Astrocyte (in vitro differentiated cells and primary cell): ENCODE measurements around the gene NPFF. TPM values are rescaled to one million over a fixed set of nuclear protein-coding genes. Genes with fewer than 3 reads are reported as not detected.

Experiments
- DNase-seq: peaks from one replicate; pipeline ENCODE4 v3.0.0-alpha.2; 2010; ENCODE audit warnings: low read depth
- FAIRE-seq: peaks from 2 replicates; lab custom pipeline; 2011; peaks lifted over from hg19 to GRCh38; lab: Jason Lieb, UNC
- H2AFZ ChIP-seq: 2 replicates; pipeline ENCODE4 v1.6.0; 2012; ENCODE audit warnings: low read depth, low read length, inconsistent platforms
- H3K27ac ChIP-seq: 2 replicates; pipeline ENCODE4 v1.5.1; 2011; ENCODE audit warnings: low read depth, low read length, inconsistent platforms
- H3K27me3 ChIP-seq: 2 replicates; pipeline ENCODE4 v1.6.0; 2011; ENCODE audit warnings: low read length, inconsistent platforms; ENCODE audit not compliant: insufficient read depth
- H3K36me3 ChIP-seq: 2 replicates; pipeline ENCODE4 v1.5.1; 2011; ENCODE audit warnings: low read length, inconsistent platforms; ENCODE audit not compliant: insufficient read depth
- H3K4me1 ChIP-seq: 2 replicates; pipeline ENCODE4 v1.5.1; 2011; ENCODE audit warnings: low read length, inconsistent platforms; ENCODE audit not compliant: insufficient read depth
- H3K4me2 ChIP-seq: 2 replicates; pipeline ENCODE4 v1.6.0; 2012; ENCODE audit warnings: low read length, inconsistent platforms
- H3K4me3 ChIP-seq: 2 replicates; pipeline ENCODE4 v1.5.1; 2011; ENCODE audit warnings: low read depth, mild to moderate bottlenecking, low read length, inconsistent platforms; ENCODE audit not compliant: insufficient read depth
- H3K79me2 ChIP-seq: 2 replicates; pipeline ENCODE4 v1.6.0; 2012; ENCODE audit warnings: mild to moderate bottlenecking, low read length, inconsistent platforms; ENCODE audit not compliant: insufficient read depth
- H3K9ac ChIP-seq: 2 replicates; pipeline ENCODE4 v1.6.0; 2012; ENCODE audit warnings: mild to moderate bottlenecking, low read length, inconsistent platforms
- H3K9me3 ChIP-seq: 2 replicates; pipeline ENCODE4 v1.5.1; 2012; ENCODE audit warnings: low read depth, mild to moderate bottlenecking, low read length, inconsistent platforms; ENCODE audit not compliant: insufficient read depth
- H4K20me1 ChIP-seq: 2 replicates; pipeline ENCODE4 v1.6.0; 2012; ENCODE audit warnings: low read length, inconsistent platforms; ENCODE audit not compliant: insufficient read depth
- H3K27ac Mint-ChIP-seq: one replicate; pipeline ENCODE4 v1.8.0; 2021; ENCODE audit warnings: mild to moderate bottlenecking, mixed read lengths; ENCODE audit not compliant: unreplicated experiment
- H3K27me3 Mint-ChIP-seq: one replicate; pipeline ENCODE4 v1.8.0; 2021; ENCODE audit warnings: low read depth, mixed read lengths; ENCODE audit not compliant: unreplicated experiment
- H3K36me3 Mint-ChIP-seq: one replicate; pipeline ENCODE4 v1.8.0; 2021; ENCODE audit warnings: low read depth, mixed read lengths; ENCODE audit not compliant: unreplicated experiment
- H3K4me1 Mint-ChIP-seq: one replicate; pipeline ENCODE4 v1.8.0; 2021; ENCODE audit warnings: low read depth, mixed read lengths; ENCODE audit not compliant: unreplicated experiment
- H3K4me3 Mint-ChIP-seq: one replicate; pipeline ENCODE4 v1.8.0; 2021; ENCODE audit warnings: mild to moderate bottlenecking, moderate library complexity, mixed read lengths; ENCODE audit not compliant: unreplicated experiment
- H3K9me3 Mint-ChIP-seq: one replicate; pipeline ENCODE4 v1.8.0; 2021; ENCODE audit warnings: mild to moderate bottlenecking, mixed read lengths; ENCODE audit not compliant: unreplicated experiment
- CTCF ChIP-seq: IDR thresholded peaks from 2 replicates; pipeline ENCODE4 v1.5.1; 2011; ENCODE audit warnings: low read depth, mild to moderate bottlenecking, inconsistent platforms, low read length, moderate library complexity; ENCODE audit not compliant: insufficient read depth
- EZH2 ChIP-seq: IDR thresholded peaks from 2 replicates; pipeline ENCODE4 v1.6.1; 2012; ENCODE audit warnings: mild to moderate bottlenecking, low read length, inconsistent platforms; ENCODE audit not compliant: insufficient read depth
- total RNA-seq: library from RNA; stranded (reverse); gene quantifications from 2 replicates; pipeline ENCODE4 v1.2.1, GENCODE V29; 2021

The NPFF gene
- total RNA-seq, 1 donor from 2014 or later = not detected

GRCh38 chr12:53508534-53509170, 1.4 kb upstream of the NPFF start:
- H3K27me3 ChIP-seq = no peaks in the 10 kb centered on the region
- Mint-ChIP-seq H3K4me3 (no peak overlapping the region), H3K36me3 (peaks cover 11% of the 10 kb centered on the region), H3K9me3 (no peaks in the 10 kb centered on the region), H3K27ac (peak overlapping the region; percentile 69), H3K27me3 (no peaks in the 10 kb centered on the region), H3K4me1 (peaks cover 10% of the 10 kb centered on the region)
- TF ChIP-seq EZH2 (no peak), CTCF (peak; percentile 90)
- H4K20me1 ChIP-seq = no peaks in the 10 kb centered on the region
- H3K4me1 ChIP-seq = peaks cover 22% of the 10 kb centered on the region
- H3K36me3 ChIP-seq = peaks cover 20% of the 10 kb centered on the region
- H3K4me2 ChIP-seq = no peak overlapping the region
- H2AFZ ChIP-seq = no peak overlapping the region
- FAIRE-seq = no peak
- H3K79me2 ChIP-seq = peaks cover 6% of the 10 kb centered on the region
- H3K9ac ChIP-seq = no peak overlapping the region
- H3K4me3 ChIP-seq = no peak overlapping the region
- no peak overlapping the region for H3K27ac ChIP-seq
- H3K9me3 ChIP-seq = no peaks in the 10 kb centered on the region
- no peak for DNase-seq

- Mint-ChIP-seq H3K4me3 (no peak overlapping the region), H3K36me3 (peaks cover 11% of the 10 kb centered on the region), H3K27me3 (no peaks in the 10 kb centered on the region), H3K4me1 (peaks cover 10% of the 10 kb centered on the region), H3K9me3 (no peaks in the 10 kb centered on the region), H3K27ac (no peak overlapping the region)
- Histone ChIP-seq H3K36me3 (peaks cover 12% of the 10 kb centered on the region), H3K4me1 (peaks cover 22% of the 10 kb centered on the region), H3K27ac (no peak overlapping the region), H3K9me3 (no peaks in the 10 kb centered on the region), H4K20me1 (no peaks in the 10 kb centered on the region), H3K4me2 (no peak overlapping the region), H3K27me3 (no peaks in the 10 kb centered on the region), H3K9ac (no peak overlapping the region), H3K4me3 (no peak overlapping the region), H2AFZ (no peak overlapping the region), H3K79me2 (peaks cover 17% of the 10 kb centered on the region)
- FAIRE-seq (no peak), DNase-seq (no peak)
- TF ChIP-seq EZH2 (no peak), CTCF (no peak)
Observed at GRCh38 chr12:53507603-53507885, 260 bp upstream of the NPFF start.

- DNase-seq (no peak), FAIRE-seq (no peak)
- Histone ChIP-seq H3K4me3 (no peak overlapping the region), H3K36me3 (peaks cover 6% of the 10 kb centered on the region), H4K20me1 (no peaks in the 10 kb centered on the region), H3K9me3 (no peaks in the 10 kb centered on the region), H3K79me2 (peaks cover 26% of the 10 kb centered on the region), H3K4me2 (peak overlapping the region; percentile 27), H3K27ac (no peak overlapping the region), H3K9ac (peak overlapping the region; percentile 20), H2AFZ (no peak overlapping the region), H3K4me1 (peaks cover 30% of the 10 kb centered on the region), H3K27me3 (no peaks in the 10 kb centered on the region)
- no peaks in the 10 kb centered on the region for H3K9me3 Mint-ChIP-seq
- peaks cover 18% of the 10 kb centered on the region for H3K4me1 Mint-ChIP-seq
- H3K27me3 Mint-ChIP-seq = no peaks in the 10 kb centered on the region
- peaks cover 9% of the 10 kb centered on the region for H3K36me3 Mint-ChIP-seq
- H3K4me3 Mint-ChIP-seq = no peak overlapping the region
- TF ChIP-seq EZH2 (no peak), CTCF (no peak)
- H3K27ac Mint-ChIP-seq = no peak overlapping the region
Observed at GRCh38 chr12:53506450-53506785, 866 bp downstream of the NPFF start.
